WTC11 (cell line): ENCODE data around the gene SEC22C.

Experiments used
- CREB1 ChIP-seq: sonication (generic); formaldehyde crosslinking; IDR thresholded peaks from 2 replicates; pipeline ENCODE4 v1.8.0; 2023; ENCODE audit warnings: mild to moderate bottlenecking, missing genetic modification reagents
- ELF4 ChIP-seq: sonication (generic); formaldehyde crosslinking; IDR thresholded peaks from 2 replicates; pipeline ENCODE4 v1.8.1; 2022; ENCODE audit warnings: low read depth, mild to moderate bottlenecking, moderate library complexity, missing genetic modification reagents
- ETV6 ChIP-seq: sonication (generic); formaldehyde crosslinking; IDR thresholded peaks from 2 replicates; pipeline ENCODE4 v1.8.1; 2022; ENCODE audit warnings: mild to moderate bottlenecking, missing genetic modification reagents
- FOXP1 ChIP-seq: sonication (generic); formaldehyde crosslinking; IDR thresholded peaks from 2 replicates; pipeline ENCODE4 v1.8.0; 2022; ENCODE audit warnings: missing genetic modification reagents, mild to moderate bottlenecking, moderate library complexity, borderline replicate concordance
- MAX ChIP-seq: sonication (generic); formaldehyde crosslinking; IDR thresholded peaks from 2 replicates; pipeline ENCODE4 v1.8.0; 2022; ENCODE audit warnings: mild to moderate bottlenecking, missing genetic modification reagents
- TCF7 ChIP-seq: sonication (generic); formaldehyde crosslinking; IDR thresholded peaks from 2 replicates; pipeline ENCODE4 v1.8.0; 2022; ENCODE audit warnings: mild to moderate bottlenecking, low read depth, missing genetic modification reagents, moderate library complexity
- TEAD4 ChIP-seq: sonication (generic); formaldehyde crosslinking; IDR thresholded peaks from 2 replicates; pipeline ENCODE4 v1.8.0; 2022; ENCODE audit warnings: mild to moderate bottlenecking, missing genetic modification reagents
- TF ChIP-seq, protein P1 (sequence below): fragments of 200-600 bp; IDR thresholded peaks from 2 replicates; pipeline ENCODE4 v1.8.0; 2022; ENCODE audit warnings: antibody characterized with exemption
- TF ChIP-seq, protein P2 (sequence below): sonication (generic); formaldehyde crosslinking; IDR thresholded peaks from 2 replicates; pipeline ENCODE4 v1.8.1; 2023; ENCODE audit warnings: mild to moderate bottlenecking, moderate library complexity, missing genetic modification reagents
- TF ChIP-seq, protein P3 (sequence below): sonication (generic); formaldehyde crosslinking; conservative IDR thresholded peaks from 2 replicates; pipeline ENCODE4 v1.8.1; 2022; ENCODE audit warnings: mild to moderate bottlenecking, missing genetic modification reagents

- TF ChIP-seq TEAD4 (CRISPR knock-in tag) (no peak), MAX (CRISPR knock-in tag) (no peak), TCF7 (CRISPR knock-in tag) (no peak), FOXP1 (CRISPR knock-in tag) (no peak), CREB1 (no peak), ETV6 (CRISPR knock-in tag) (no peak), ELF4 (no peak)
- TF ChIP-seq, protein P1, sequence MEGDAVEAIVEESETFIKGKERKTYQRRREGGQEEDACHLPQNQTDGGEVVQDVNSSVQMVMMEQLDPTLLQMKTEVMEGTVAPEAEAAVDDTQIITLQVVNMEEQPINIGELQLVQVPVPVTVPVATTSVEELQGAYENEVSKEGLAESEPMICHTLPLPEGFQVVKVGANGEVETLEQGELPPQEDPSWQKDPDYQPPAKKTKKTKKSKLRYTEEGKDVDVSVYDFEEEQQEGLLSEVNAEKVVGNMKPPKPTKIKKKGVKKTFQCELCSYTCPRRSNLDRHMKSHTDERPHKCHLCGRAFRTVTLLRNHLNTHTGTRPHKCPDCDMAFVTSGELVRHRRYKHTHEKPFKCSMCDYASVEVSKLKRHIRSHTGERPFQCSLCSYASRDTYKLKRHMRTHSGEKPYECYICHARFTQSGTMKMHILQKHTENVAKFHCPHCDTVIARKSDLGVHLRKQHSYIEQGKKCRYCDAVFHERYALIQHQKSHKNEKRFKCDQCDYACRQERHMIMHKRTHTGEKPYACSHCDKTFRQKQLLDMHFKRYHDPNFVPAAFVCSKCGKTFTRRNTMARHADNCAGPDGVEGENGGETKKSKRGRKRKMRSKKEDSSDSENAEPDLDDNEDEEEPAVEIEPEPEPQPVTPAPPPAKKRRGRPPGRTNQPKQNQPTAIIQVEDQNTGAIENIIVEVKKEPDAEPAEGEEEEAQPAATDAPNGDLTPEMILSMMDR = no peak
- TF ChIP-seq, protein P2, sequence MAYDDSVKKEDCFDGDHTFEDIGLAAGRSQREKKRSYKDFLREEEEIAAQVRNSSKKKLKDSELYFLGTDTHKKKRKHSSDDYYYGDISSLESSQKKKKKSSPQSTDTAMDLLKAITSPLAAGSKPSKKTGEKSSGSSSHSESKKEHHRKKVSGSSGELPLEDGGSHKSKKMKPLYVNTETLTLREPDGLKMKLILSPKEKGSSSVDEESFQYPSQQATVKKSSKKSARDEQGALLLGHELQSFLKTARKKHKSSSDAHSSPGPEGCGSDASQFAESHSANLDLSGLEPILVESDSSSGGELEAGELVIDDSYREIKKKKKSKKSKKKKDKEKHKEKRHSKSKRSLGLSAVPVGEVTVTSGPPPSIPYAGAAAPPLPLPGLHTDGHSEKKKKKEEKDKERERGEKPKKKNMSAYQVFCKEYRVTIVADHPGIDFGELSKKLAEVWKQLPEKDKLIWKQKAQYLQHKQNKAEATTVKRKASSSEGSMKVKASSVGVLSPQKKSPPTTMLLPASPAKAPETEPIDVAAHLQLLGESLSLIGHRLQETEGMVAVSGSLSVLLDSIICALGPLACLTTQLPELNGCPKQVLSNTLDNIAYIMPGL (CRISPR knock-in tag) = no peak
- TF ChIP-seq, protein P3, sequence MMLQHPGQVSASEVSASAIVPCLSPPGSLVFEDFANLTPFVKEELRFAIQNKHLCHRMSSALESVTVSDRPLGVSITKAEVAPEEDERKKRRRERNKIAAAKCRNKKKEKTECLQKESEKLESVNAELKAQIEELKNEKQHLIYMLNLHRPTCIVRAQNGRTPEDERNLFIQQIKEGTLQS (CRISPR knock-in tag) = no peak
Measured at GRCh38 chr3:42529468-42529867, 52.3 kb downstream of the SEC22C start.
